ENCODE data around the gene RNU1-1.
"Not testable (repeated sequence)": the region's sequence is repeated elsewhere in the genome, so short reads cannot be mapped to it uniquely, and the experiment has no call there.

The RNU1-1 gene

GRCh38 chr1:16521288-16521583 lies 7.2 kb upstream of the RNU1-1 start:
- DNase-seq: no peak

DNA sequence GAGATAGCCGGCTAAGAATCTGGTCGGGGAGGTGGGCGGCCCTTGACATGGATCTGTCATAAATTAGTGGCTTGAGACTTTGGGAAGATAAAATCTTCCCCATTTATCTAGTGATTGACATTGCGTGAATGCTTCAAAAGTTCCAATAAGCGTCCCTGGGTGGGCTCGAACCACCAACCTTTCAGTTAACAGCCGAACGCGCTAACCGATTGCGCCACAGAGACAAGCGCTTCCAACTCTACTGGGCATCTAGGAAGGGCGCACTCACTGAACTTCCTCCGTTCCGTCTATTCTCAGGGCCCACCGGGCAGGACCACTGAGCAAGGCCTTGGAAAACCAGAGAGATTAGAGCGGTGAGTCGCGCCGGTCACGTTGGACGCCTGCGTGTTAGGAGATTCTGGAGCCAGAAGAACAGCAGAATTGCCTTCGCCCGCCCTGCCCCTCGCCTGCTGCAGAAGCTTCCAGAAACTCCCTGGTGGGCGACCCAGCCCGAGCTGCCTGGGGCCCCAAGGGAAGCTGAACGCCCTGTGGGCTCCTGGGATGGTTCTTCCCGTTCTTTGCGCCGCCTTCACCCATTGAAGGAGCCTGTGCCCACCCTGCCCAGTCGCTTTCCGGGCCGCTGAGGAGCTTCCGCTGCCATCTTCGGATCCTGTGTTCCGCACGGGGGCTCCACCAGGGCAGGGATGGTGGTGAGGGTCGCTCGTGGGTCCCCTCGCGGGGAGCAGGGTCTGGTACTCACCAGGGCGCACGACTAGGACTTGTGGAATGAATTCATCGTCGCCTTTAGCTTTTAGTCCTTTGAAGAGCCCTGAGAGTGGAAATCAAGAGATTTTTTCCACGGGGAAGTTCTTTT lies 6.6 kb upstream of the RNU1-1 start:
- DNase-seq: peak; percentile 83

DNA sequence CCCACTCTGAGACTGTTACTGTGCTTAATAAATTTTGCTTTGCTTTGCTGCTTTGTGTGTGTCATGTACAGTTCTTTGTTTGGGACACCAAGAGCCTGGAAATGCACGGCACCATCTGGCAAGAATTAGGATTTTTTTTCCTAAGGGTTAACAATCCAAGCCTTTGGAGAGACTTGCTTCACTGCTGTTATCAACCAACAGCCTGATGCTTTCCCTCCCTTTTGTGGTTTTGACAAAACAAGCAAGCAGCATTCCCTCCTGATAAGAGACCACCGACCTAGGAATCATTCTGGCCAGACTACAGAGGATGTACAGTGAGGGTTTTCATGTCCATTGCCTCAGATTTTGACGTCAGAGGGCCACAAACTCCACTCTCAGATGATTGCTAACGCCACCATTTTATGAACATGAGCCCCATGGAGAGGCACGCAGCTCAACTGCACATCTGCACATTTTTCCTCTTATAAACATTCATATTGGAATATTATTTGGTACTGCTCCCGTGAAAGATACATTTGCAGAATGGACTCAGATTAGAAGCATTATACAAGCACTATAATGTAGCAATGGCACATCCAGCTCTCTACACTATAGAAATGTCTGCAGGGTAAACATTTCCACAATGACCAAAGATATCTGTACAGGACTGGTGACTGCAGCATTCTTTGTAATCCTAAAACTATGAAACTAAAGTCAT lies 5.3 kb upstream of the RNU1-1 start:
- not testable (repeated sequence) for DNase-seq

DNA sequence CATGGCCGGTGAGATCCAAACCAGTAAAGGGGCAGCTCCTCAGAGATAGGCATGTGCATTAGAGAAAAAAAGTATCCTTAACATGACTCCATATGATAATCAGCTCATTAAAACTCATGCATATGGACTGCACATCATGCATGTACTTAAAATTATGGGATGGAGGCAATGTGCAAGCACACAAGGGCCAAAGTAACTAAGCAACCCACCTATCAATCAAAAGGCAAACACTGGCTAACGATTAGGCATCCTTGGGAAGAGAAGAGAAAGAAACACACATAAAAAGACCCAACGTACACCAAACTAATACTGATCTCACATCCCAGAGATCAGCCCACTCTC lies 4.8 kb upstream of the RNU1-1 start:
- DNase-seq: not testable (repeated sequence)

GRCh38 chr1:16516694-16517410 lies 2.8 kb upstream of the RNU1-1 start:
- not testable (repeated sequence) for DNase-seq

DNA sequence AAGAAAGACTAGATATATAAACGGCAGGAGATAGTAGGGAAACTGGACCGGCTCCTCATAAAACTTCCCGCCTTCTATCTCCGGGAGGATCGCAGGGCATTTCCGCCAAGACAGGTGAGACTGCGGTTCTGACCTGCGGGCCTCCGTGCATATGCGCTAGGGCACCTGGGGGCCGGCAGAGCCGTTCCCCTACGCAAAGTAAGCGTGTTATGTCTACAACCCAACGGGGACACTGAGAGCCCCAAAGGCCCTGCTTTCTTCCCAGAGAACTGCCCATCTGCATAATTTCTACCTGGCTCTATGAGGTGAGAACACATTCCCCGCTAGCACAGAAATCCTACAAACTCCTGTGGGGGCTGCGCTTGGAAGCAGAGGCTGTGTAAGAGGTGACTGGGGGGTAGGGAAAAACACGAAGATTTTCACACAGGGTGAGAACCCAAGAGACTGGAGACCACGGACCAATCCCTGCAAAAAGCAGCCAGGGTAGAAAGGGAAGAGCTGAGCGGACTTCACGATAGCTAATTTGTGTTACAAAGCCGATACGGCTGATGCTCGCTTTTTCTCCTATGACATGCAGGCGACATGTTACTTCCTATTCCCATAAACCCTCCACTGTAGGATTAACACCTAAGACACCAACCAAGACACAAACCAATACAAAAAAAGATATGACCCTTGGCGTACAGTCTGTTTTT lies 526 bp downstream of the RNU1-1 start:
- peak; percentile 97 for DNase-seq

DNA sequence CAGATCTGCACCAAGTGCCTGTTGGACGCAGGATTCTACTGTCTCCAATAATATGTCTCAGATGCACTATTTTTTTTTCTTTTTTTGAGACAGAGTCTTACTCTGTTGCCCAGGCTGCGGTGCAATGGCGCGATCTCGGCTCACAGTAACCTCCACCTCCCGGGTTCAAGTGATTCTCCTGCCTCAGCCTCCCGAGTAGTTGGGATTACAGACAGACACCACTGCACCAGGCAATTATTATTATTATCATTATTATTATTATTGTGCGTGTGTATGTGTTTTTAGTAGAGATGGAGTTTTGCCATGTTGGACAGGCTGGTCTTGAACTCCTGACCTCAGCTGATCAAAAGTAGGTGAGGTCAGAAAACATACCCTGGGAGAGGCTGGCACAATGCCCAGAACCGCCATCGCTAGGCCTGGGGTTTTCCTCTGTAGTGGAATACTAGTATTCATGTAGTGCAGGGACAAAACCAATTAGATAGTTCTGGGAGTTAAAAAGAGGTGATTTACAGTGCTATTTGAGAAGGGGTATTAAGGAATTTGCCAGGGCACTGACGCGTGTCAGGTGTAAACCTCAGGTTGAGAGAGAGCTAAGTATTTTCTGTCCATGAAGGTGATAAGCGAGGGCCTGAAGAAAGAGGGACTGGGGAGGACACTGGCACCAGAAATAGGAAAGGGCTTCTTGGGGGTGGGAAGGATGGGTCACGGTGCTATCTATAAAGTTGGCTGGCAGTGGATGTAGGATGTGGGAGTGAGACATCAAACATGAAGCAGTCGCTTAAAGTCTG lies 1.3 kb downstream of the RNU1-1 start:
- DNase-seq: not testable (repeated sequence)

- DNase-seq: not testable (repeated sequence)
Measured at GRCh38 chr1:16511926-16512325, 2.2 kb downstream of the RNU1-1 start.

DNA sequence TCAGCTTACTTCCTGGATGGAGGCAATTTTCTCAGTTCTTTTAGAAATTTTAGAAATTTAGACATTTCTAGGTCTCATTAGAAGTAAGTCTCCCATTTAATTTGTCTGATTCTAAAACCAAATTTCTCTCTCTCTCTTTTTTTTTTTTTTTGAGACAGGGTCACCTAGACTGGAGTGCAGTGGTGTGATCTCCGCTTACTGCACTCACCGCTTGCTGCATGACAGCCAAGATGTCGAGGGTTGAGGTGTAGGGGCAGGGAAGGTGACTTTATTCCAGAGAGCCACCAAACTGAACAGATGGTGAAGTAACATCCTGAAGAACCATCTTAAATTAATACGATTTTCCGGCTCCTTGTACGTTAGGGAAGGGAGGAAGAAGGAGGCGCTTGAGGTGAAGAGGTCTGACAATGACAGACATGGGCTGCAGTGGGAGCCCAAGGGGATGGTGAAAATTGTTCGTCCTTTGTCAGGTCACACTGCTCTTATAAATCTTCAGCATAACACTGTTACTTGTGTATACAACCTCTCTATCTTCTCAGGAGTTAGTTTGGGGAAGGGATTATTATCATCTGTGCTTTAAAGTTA lies 5.1 kb downstream of the RNU1-1 start:
- DNase-seq: not testable (repeated sequence)

- DNase-seq: not testable (repeated sequence)
Measured at GRCh38 chr1:16506364-16507136, 7.5 kb downstream of the RNU1-1 start.

GRCh38 chr1:16505870-16506269 lies 8.2 kb downstream of the RNU1-1 start:
- not testable (repeated sequence) for DNase-seq

DNA sequence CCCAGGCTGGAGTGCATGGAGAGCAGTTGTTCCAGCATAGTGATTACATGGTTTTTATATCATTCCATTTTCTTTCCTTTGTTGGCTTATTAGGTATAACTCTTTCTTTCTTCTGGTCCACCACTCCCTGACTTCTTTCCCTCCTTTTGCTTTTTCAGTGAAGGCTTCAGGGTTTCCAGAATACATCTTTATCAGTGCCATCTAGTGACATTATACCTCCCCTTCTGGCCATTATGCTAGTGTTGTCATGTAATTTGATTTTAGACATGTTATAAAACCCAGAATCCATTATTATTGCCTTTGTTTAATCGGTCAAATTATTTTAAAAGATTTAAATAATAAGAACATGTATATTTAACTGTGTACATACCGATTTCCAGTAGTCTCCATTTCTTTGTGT lies 10.6 kb downstream of the RNU1-1 start:
- no peak for DNase-seq

DNA sequence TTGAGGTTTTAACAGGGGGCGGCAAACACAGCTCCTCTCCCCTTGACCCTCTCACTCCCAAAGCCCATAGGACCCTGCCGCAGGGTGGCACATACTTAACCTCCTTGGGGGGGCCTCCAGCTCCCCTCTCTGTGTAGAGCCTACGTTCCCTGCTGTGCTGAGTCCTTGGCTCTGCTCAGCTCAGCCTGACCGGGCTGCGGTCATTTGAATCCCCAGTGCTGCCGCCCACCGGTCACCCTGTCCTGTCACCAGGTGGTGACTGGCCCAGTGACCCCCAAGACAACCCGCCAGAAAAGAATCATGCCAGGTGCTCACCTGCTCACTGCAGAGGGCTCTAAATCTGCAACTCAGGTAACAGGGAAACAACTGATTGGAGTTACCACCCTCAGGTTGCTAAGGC lies 12.6 kb downstream of the RNU1-1 start:
- not testable (repeated sequence) for DNase-seq

- DNase-seq: not testable (repeated sequence)
Measured at GRCh38 chr1:16500975-16501374, 13.1 kb downstream of the RNU1-1 start.

GRCh38 chr1:16500466-16500865 lies 13.6 kb downstream of the RNU1-1 start:
- DNase-seq: not testable (repeated sequence)

DNA sequence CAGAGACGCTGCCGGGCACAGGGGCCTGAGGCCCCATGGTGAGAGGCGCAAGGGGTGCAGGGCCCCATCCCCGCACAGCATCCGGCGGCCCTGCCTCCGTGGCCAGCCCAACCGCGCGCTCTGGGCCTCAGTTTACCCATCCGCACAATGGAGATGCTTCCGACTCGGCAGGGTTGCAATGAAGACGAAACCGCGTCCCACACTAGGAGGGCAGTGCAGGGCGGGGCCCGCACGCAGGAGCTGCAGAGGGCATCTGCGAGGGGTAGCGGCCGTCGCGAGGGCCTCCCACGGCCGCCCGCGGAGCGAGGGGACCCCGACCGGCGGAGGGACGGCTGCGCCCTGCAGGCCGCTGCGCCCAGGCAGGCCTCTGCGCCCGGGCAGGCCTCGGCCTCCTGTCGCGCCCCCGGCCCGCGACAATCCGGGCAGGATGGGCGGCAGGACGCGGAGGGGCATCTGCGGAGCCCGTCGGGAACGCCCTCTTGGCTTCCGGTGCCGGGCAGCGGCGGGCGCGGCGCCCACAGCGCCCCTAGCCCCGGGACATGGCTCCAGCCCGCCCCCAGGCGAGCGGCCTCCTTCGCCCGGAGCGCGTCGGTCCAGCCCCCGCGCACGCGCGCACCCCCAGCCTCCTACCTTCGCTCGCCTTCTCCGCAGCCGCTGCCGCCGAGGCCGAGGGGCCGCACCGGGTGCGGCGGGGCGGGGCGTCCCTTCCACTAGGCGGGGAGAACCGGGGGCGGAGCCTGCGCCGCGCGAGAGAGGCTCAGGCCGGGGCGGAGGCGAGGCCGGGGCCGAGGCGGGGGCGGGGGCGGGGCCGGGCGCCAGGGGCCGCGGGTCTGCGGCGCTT lies 15.3 kb downstream of the RNU1-1 start:
- peak; percentile 96 for DNase-seq

GRCh38 chr1:16498047-16498446 lies 16.0 kb downstream of the RNU1-1 start:
- not testable (repeated sequence) for DNase-seq

DNA sequence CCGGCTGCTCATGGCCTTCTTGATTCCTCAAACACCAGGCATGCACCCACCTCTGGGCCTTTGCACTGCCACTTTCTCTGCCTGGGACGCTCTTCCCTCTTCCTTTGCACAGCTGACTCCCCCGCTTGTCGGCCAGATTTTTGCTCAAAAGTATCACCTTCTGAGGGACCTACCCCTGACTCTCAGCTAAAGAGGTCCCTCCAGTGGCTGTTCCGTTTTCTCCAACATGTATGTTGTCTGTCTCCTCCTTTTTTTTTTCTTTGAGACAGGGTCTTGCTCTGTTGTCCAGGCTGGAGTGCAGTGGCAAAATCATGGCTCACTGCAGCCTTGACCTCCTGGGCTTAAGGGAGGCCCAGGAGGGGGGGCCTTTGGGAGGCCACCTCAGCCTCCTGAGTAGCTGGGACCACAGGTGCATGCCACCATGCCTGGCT lies 16.6 kb downstream of the RNU1-1 start:
- not testable (repeated sequence) for DNase-seq

GRCh38 chr1:16493731-16494130 lies 20.4 kb downstream of the RNU1-1 start:
- not testable (repeated sequence) for DNase-seq

DNA sequence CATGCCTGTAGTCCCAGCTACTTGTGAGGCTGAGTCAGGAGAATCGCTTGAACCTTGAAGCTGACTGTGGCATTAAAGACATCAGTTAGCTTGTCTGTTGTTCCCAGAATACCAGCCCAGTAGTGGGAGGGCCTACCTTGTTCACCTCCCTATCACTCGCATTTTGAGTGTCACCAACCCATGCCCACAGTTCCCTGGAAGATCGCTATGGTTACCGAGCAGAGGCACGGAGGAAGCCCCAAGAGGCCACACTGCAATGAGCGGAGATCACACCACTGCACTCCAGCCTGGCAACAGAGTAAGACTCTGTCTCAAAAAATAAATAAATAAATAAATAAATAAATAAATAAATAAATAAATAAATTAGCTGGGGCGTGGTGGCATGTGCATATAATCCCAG lies 21.1 kb downstream of the RNU1-1 start:
- not testable (repeated sequence) for DNase-seq
